Measurements from ENCODE around the gene NRAP.

- TF ChIP-seq MAX (IDR thresholded peaks at IDR 0.05) (no peak), RAD21 (IDR thresholded peaks at IDR 0.05; ENCODE audit: low read depth) (no peak), EGR1 (IDR thresholded peaks at IDR 0.05) (no peak), REST (IDR thresholded peaks at IDR 0.05; ENCODE audit: low read depth) (no peak), TAF1 (IDR thresholded peaks at IDR 0.05; ENCODE audit: low read depth) (no peak), NFIC (IDR thresholded peaks at IDR 0.05) (no peak), FOXM1 (IDR thresholded peaks at IDR 0.05; ENCODE audit: borderline replicate concordance, low read depth) (no peak), YY1 (IDR thresholded peaks at IDR 0.05; ENCODE audit: low read depth) (no peak)
These were observed 23.9 kb downstream of the NRAP start for GRCh38 chr10:113639966-113640365.

Measured in Ishikawa (cell line).